Measurements from ENCODE around the gene HDGF. TPM values are rescaled to one million over a fixed set of nuclear protein-coding genes. Genes with fewer than 3 reads are reported as not detected.
A peak's percentile ranks its signal among the peaks of the same experiment; 100 is the strongest.

The HDGF gene
- polyA plus RNA-seq (2012; ENCODE audit: insufficient read depth, insufficient read length, low read depth), result 264 TPM

- Histone ChIP-seq H3K4me3 (ENCODE audit: low read depth, low read length) (peak within 1 kb of the TSS; percentile 98), H3K4me1 (peaks cover 23% of the 10 kb centered on the region), H3K9me3 (no peaks in the 10 kb centered on the region), H3K27me3 (no peaks in the 10 kb centered on the region), H3K36me3 (peaks cover 10% of the 10 kb centered on the region)
- TF ChIP-seq CTCF (IDR thresholded peaks at IDR 0.05; ENCODE audit: low read depth, low read length), result no peak
- DNase-seq, result no peak
Measured at GRCh38 chr1:156751451-156751756, at the start of gene HDGF. Gene HDGF (minus strand): TSS chr1:156751675. CDS start chr1:156751429, 246 bp downstream.

- Histone ChIP-seq H3K4me3 (ENCODE audit: low read depth, low read length) (no peak overlapping the region), H3K9me3 (no peaks in the 10 kb centered on the region), H3K27me3 (no peaks in the 10 kb centered on the region), H3K4me1 (peaks cover 37% of the 10 kb centered on the region), H3K36me3 (peaks cover 76% of the 10 kb centered on the region)
- peak; percentile 68 for DNase-seq
- peak; percentile 96 for TF ChIP-seq CTCF (IDR thresholded peaks at IDR 0.05; ENCODE audit: low read depth, low read length)
Measured at GRCh38 chr1:156797212-156797871, 45.9 kb upstream of the HDGF start.

- H3K4me1 ChIP-seq, result peaks cover 31% of the 10 kb centered on the region
- no peaks in the 10 kb centered on the region for H3K9me3 ChIP-seq
- H3K36me3 ChIP-seq, result peaks cover 80% of the 10 kb centered on the region
- DNase-seq, result no peak
- H3K4me3 ChIP-seq (ENCODE audit: low read depth, low read length), result no peak overlapping the region
- H3K27me3 ChIP-seq, result no peaks in the 10 kb centered on the region
- TF ChIP-seq CTCF (IDR thresholded peaks at IDR 0.05; ENCODE audit: low read depth, low read length), result no peak
Measured at GRCh38 chr1:156796340-156797097, 45.0 kb upstream of the HDGF start.

- peaks cover 26% of the 10 kb centered on the region for H3K4me1 ChIP-seq
- no peaks in the 10 kb centered on the region for H3K27me3 ChIP-seq
- H3K9me3 ChIP-seq, result no peaks in the 10 kb centered on the region
- peaks cover 87% of the 10 kb centered on the region for H3K36me3 ChIP-seq
- DNase-seq, result no peak
- no peak for TF ChIP-seq CTCF (IDR thresholded peaks at IDR 0.05; ENCODE audit: low read depth, low read length)
- no peak overlapping the region for H3K4me3 ChIP-seq (ENCODE audit: low read depth, low read length)
Measured at GRCh38 chr1:156795787-156796186, 44.3 kb upstream of the HDGF start.

GRCh38 chr1:156795374-156795733 lies 43.9 kb upstream of the HDGF start:
- no peaks in the 10 kb centered on the region for H3K9me3 ChIP-seq
- DNase-seq, result no peak
- H3K36me3 ChIP-seq, result peaks cover 88% of the 10 kb centered on the region
- peaks cover 23% of the 10 kb centered on the region for H3K4me1 ChIP-seq
- H3K27me3 ChIP-seq, result no peaks in the 10 kb centered on the region
- H3K4me3 ChIP-seq (ENCODE audit: low read depth, low read length), result no peak overlapping the region
- no peak for TF ChIP-seq CTCF (IDR thresholded peaks at IDR 0.05; ENCODE audit: low read depth, low read length)

All from BE2C (cell line).